ENCODE data around the gene HAUS8.
A peak's percentile ranks its signal among the peaks of the same experiment; 100 is the strongest.
"Not testable (repeated sequence)": the region's sequence is repeated elsewhere in the genome, so short reads cannot be mapped to it uniquely, and the experiment has no call there.

The HAUS8 gene

DNA sequence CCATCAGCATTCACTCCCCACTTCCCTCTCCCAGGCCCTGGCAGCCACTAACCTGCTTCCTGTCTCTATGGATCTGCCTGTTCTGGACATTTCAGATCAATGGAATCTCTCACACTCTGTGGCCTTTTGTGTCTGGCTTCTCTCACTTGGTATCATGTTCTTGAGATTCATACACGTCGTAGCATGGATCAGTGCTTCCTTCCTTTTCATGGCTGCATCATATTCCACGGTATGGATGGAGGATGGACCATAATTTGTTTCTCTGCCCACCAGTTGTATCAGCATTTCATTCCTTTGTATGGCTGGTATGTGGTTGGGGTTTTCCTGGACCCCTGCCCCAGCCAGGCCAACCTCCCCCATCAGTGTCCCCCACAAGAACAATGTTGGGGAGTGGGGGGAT lies 36.5 kb upstream of the HAUS8 start:
- peaks cover 5 to 16% of the 10 kb centered on the region in 2 donors for H3K36me3 ChIP-seq (ENCODE audit: control insufficient read depth in 1 of 2, insufficient read depth in 2 of 2, low read length in 2 of 2)
- H3K27ac ChIP-seq (ENCODE audit: low read length): no peak overlapping the region
- no peaks in the 10 kb centered on the region for H3K9me3 ChIP-seq (ENCODE audit: control insufficient read depth in 1 of 2, low read length in 2 of 2)
- no peaks in the 10 kb centered on the region for H3K27me3 ChIP-seq (ENCODE audit: low read depth, low read length)
- peaks cover 0 to 44% of the 10 kb centered on the region in 2 donors for H3K4me1 ChIP-seq (ENCODE audit: control insufficient read depth in 1 of 2, insufficient read depth in 2 of 2, low read length in 2 of 2)
- H3K4me3 ChIP-seq (ENCODE audit: low read depth in 1 of 2, low read length in 2 of 2): no peak overlapping the region

DNA sequence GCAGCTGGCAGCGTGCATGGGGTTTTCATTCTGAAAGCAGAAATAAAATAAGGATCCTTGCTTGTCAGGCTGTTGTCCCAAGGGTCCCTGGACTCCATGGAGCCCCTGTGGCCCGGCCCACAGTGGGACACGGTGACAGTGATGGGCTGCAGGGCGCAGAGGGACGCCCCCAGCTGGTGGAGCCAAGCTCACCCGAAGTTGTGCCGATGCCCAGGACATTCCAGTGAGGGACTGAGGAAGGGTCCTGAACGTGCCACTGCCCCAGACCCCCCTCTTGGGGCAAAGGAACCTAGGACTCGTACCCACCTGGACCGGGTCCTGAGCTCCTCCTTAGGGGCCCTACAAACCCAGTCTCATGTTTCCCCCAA lies 35.3 kb upstream of the HAUS8 start:
- Histone ChIP-seq H3K4me3 (ENCODE audit: low read depth in 1 of 2, low read length in 2 of 2) (no peak overlapping the region), H3K36me3 (ENCODE audit: control insufficient read depth in 1 of 2, insufficient read depth in 2 of 2, low read length in 2 of 2) (peaks cover 5 to 17% of the 10 kb centered on the region in 2 donors), H3K27ac (ENCODE audit: low read length) (peak overlapping the region; percentile 39), H3K27me3 (ENCODE audit: low read depth, low read length) (no peaks in the 10 kb centered on the region), H3K9me3 (ENCODE audit: control insufficient read depth in 1 of 2, low read length in 2 of 2) (no peaks in the 10 kb centered on the region), H3K4me1 (ENCODE audit: control insufficient read depth in 1 of 2, insufficient read depth in 2 of 2, low read length in 2 of 2) (peaks cover 0 to 44% of the 10 kb centered on the region in 2 donors)

DNA sequence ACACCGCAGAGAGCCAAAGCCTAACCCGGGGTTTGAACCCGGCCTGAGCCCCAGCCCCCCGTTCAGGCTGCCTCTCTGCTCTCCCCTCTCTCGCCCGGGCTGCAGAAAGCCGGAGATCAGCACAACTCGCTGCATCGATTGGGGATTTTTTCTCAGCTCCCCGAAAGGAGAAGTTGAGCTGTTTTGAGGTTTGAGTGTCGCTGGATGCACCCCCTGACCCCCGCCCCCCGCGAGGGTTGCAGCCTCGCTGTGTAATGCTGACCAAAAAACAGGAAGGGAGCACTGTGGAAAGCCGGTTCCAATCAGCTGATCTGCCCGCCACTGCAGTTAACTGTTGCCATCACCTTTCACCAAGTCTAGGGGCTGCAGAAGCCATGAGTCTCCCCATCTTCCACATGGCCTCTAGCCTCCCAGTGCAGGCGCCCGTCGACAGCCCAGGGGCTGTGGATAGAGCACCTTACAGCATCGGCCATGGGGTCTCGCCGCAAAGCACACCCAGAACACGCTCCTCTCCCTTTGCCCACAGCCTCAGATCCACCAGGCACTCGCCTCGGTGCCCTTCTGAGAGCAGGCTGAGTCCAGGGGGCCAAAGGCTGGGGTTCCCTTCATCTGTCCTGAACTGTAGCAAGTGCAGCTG lies 34.8 kb upstream of the HAUS8 start:
- Histone ChIP-seq H3K9me3 (ENCODE audit: control insufficient read depth in 1 of 2, low read length in 2 of 2) (no peaks in the 10 kb centered on the region), H3K4me3 (ENCODE audit: low read depth in 1 of 2, low read length in 2 of 2) (no peak overlapping the region), H3K36me3 (ENCODE audit: control insufficient read depth in 1 of 2, insufficient read depth in 2 of 2, low read length in 2 of 2) (peaks cover 5 to 21% of the 10 kb centered on the region in 2 donors), H3K27ac (ENCODE audit: low read length) (peak overlapping the region; percentile 58), H3K4me1 (ENCODE audit: control insufficient read depth in 1 of 2, insufficient read depth in 2 of 2, low read length in 2 of 2) (peaks cover 0 to 44% of the 10 kb centered on the region in 2 donors), H3K27me3 (ENCODE audit: low read depth, low read length) (no peaks in the 10 kb centered on the region)

DNA sequence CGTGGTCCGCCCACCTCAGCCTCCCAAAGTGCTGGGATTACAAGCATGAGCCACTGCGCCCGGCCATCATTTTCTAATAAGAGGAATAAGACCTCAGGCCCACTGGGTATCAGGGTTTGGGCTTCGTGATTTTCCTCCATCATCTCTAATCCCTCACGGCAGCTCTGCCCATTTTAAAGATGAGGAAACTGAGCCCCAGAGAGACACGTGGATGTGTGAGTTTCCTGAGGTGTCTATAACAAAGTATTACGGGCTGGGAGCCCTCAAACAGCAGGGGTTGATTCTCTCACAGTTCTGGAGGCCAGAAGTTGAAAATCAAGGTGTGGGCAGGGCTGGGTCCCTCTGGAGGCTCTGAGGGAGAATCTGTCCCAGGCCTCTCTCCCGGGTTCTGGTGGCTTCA lies 34.0 kb upstream of the HAUS8 start:
- no peak overlapping the region for H3K4me3 ChIP-seq (ENCODE audit: low read depth in 1 of 2, low read length in 2 of 2)
- peak overlapping the region; percentile 58 for H3K27ac ChIP-seq (ENCODE audit: low read length)
- peaks cover 5 to 21% of the 10 kb centered on the region in 2 donors for H3K36me3 ChIP-seq (ENCODE audit: control insufficient read depth in 1 of 2, insufficient read depth in 2 of 2, low read length in 2 of 2)
- H3K9me3 ChIP-seq (ENCODE audit: control insufficient read depth in 1 of 2, low read length in 2 of 2): no peaks in the 10 kb centered on the region
- peaks cover 0 to 41% of the 10 kb centered on the region in 2 donors for H3K4me1 ChIP-seq (ENCODE audit: control insufficient read depth in 1 of 2, insufficient read depth in 2 of 2, low read length in 2 of 2)
- H3K27me3 ChIP-seq (ENCODE audit: low read depth, low read length): no peaks in the 10 kb centered on the region

DNA sequence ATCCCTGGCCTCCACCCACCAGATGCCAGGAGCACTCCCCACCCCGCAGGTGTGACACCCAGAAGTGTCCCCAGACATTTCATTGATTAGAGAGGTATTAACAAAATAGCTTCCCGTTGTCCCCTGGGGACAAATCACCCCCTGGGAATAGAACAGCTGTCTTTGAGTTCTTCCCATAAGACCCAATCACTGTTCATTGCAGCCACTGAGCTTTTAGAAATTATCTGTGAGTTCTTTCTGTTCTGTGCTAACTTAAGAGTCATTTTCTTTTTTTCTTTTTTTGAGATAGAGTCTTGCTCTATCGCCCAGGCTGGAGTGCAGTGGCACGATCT lies 33.2 kb upstream of the HAUS8 start:
- Histone ChIP-seq H3K4me1 (ENCODE audit: control insufficient read depth in 1 of 2, insufficient read depth in 2 of 2, low read length in 2 of 2) (peaks cover 0 to 32% of the 10 kb centered on the region in 2 donors), H3K27ac (ENCODE audit: low read length) (peak overlapping the region; percentile 76), H3K9me3 (ENCODE audit: control insufficient read depth in 1 of 2, low read length in 2 of 2) (no peaks in the 10 kb centered on the region), H3K36me3 (ENCODE audit: control insufficient read depth in 1 of 2, insufficient read depth in 2 of 2, low read length in 2 of 2) (peaks cover 5 to 22% of the 10 kb centered on the region in 2 donors), H3K4me3 (ENCODE audit: low read depth in 1 of 2, low read length in 2 of 2) (no peak overlapping the region), H3K27me3 (ENCODE audit: low read depth, low read length) (no peaks in the 10 kb centered on the region)

DNA sequence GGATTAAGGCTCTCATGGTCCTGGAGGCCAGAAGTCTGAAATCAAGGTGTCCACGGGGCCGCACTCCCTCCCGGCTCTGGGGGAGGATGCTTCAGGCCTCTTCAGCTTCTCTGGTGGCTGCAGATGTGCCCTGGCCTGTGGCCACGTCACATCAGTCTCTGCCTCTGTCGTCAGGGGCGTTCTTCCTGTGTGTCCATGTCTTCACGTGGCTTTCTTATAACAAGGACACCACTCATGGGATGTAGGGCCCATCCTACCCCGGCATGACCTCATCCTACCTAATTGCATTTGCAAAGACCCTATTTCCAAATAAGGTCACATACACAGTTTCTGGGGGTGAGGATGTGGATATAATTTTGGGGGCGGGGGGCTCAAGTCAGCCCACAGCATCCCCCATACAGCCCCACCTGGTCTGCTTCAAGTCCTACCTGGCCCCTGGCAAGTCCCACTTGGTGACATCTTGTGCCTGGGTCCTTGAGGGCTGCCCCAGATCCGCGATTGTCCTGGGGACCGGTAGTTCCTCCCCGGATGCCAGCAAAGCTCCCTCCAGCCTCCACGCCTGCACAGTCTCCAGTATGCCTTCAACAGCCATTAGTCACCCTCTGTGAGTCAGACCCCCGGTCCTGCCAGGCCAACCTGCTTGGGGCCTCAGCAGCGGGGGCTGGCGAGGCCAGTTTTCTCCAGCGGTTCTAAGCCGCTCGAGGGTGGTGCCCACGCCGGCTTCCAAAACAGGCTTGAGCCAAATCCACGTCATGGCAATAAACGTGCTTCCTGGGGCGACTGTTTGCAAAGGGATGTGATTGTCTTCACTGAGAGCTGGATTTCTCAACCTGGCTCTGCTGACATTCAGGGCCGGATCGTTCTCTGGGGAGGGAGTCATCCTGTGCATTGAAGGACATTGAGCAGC lies 32.5 kb upstream of the HAUS8 start:
- Histone ChIP-seq H3K27me3 (ENCODE audit: low read depth, low read length) (no peaks in the 10 kb centered on the region), H3K9me3 (ENCODE audit: control insufficient read depth in 1 of 2, low read length in 2 of 2) (no peaks in the 10 kb centered on the region), H3K4me1 (ENCODE audit: control insufficient read depth in 1 of 2, insufficient read depth in 2 of 2, low read length in 2 of 2) (peaks cover 0 to 27% of the 10 kb centered on the region in 2 donors), H3K4me3 (ENCODE audit: low read depth in 1 of 2, low read length in 2 of 2) (peak overlapping the region in 1 of 2 donors; percentile 33), H3K27ac (ENCODE audit: low read length) (peak overlapping the region; percentile 76), H3K36me3 (ENCODE audit: control insufficient read depth in 1 of 2, insufficient read depth in 2 of 2, low read length in 2 of 2) (peaks cover 10 to 28% of the 10 kb centered on the region in 2 donors)

DNA sequence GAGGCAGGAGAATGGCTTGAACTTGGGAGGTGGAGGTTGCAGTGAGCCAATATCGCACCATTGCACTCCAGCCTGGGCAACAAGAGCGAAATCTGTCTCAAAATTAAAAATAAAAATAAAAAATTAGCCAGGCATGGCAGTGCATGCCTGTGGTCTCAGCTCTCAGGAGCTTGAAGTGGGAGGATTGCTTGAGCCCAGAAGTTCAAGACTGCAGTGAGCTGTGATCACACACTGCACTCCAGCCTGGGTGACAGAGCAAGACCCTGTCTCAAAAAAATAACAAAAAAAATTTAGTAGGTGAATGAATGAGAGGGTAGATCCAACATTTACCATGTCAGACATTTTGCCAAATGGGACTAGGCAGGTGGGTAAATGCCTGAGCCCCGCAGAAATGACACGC lies 31.7 kb upstream of the HAUS8 start:
- H3K27me3 ChIP-seq (ENCODE audit: low read depth, low read length); H3K4me3 ChIP-seq (ENCODE audit: low read depth in 1 of 2, low read length in 2 of 2); H3K9me3 ChIP-seq (ENCODE audit: control insufficient read depth in 1 of 2, low read length in 2 of 2): not testable (repeated sequence)
- Histone ChIP-seq H3K27ac (ENCODE audit: low read length) (peak overlapping the region; percentile 76), H3K4me1 (ENCODE audit: control insufficient read depth in 1 of 2, insufficient read depth in 2 of 2, low read length in 2 of 2) (peaks cover 0 to 23% of the 10 kb centered on the region in 2 donors), H3K36me3 (ENCODE audit: control insufficient read depth in 1 of 2, insufficient read depth in 2 of 2, low read length in 2 of 2) (peaks cover 15 to 35% of the 10 kb centered on the region in 2 donors)

DNA sequence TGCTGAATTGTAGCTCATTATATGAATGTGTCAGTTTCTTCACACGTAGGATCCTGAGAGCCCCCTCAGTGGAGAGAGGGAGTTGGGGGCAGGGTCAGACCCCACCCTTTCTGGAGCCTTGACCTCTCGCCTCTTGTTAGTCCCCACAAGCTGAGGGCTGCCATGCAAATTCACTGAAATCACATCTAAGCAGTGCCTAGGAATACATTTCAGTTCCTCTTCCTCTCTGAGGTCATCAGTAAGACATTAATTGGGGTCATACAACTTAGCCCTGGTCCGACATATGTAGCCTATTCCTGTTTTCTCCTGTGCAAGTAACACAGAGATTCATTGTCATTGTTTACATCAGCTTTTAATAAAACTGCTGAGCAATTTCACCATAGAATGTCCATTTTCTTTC lies 30.3 kb upstream of the HAUS8 start:
- Histone ChIP-seq H3K9me3 (ENCODE audit: control insufficient read depth in 1 of 2, low read length in 2 of 2) (no peaks in the 10 kb centered on the region), H3K4me1 (ENCODE audit: control insufficient read depth in 1 of 2, insufficient read depth in 2 of 2, low read length in 2 of 2) (peaks cover 0 to 17% of the 10 kb centered on the region in 2 donors), H3K27me3 (ENCODE audit: low read depth, low read length) (no peaks in the 10 kb centered on the region), H3K36me3 (ENCODE audit: control insufficient read depth in 1 of 2, insufficient read depth in 2 of 2, low read length in 2 of 2) (peaks cover 14 to 29% of the 10 kb centered on the region in 2 donors), H3K4me3 (ENCODE audit: low read depth in 1 of 2, low read length in 2 of 2) (no peak overlapping the region), H3K27ac (ENCODE audit: low read length) (no peak overlapping the region)

DNA sequence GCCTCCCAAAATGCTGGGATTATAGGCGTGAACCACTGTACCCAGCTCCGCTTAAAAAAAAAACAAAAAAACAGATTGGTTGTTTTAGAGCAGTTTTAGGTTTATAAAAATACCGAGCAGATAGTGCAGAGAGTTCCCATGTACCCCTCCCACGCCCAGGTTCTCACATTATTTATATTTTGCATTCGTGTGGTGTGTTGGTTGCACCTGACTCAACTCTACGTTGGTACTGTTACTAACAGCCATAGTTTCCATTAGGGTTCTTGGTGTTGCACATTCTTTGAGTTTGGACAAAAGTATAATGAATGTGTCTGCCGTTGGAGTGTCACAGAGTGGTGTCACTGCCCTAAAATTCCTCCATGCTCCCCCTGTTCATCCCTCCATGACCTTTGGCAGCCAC lies 29.4 kb upstream of the HAUS8 start:
- Histone ChIP-seq H3K4me1 (ENCODE audit: control insufficient read depth in 1 of 2, insufficient read depth in 2 of 2, low read length in 2 of 2) (peaks cover 0 to 17% of the 10 kb centered on the region in 2 donors), H3K27ac (ENCODE audit: low read length) (no peak overlapping the region), H3K4me3 (ENCODE audit: low read depth in 1 of 2, low read length in 2 of 2) (no peak overlapping the region), H3K36me3 (ENCODE audit: control insufficient read depth in 1 of 2, insufficient read depth in 2 of 2, low read length in 2 of 2) (peaks cover 14 to 23% of the 10 kb centered on the region in 2 donors), H3K27me3 (ENCODE audit: low read depth, low read length) (no peaks in the 10 kb centered on the region), H3K9me3 (ENCODE audit: control insufficient read depth in 1 of 2, low read length in 2 of 2) (no peaks in the 10 kb centered on the region)

DNA sequence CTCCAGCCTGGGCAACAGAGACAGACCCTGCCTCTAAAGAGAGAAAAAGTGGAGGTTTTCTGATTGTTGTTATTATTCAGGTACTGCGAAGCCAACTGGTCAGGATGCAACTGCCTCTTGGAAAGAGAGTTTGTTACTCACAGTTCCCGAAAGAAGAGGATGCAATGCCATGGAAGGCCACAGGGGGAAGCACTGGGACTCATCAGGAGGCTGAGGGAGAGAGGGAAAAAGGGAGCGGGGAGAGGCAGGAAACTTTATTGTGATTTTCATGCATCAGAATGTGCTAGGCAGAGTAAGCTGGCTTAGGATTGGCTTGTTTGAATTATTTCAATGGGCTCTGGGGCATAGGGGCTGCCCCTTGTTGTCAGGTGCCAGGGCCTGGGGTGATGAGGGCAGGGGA lies 27.9 kb upstream of the HAUS8 start:
- Histone ChIP-seq H3K36me3 (ENCODE audit: control insufficient read depth in 1 of 2, insufficient read depth in 2 of 2, low read length in 2 of 2) (peaks cover 14 to 23% of the 10 kb centered on the region in 2 donors), H3K27ac (ENCODE audit: low read length) (no peak overlapping the region), H3K4me3 (ENCODE audit: low read depth in 1 of 2, low read length in 2 of 2) (no peak overlapping the region), H3K9me3 (ENCODE audit: control insufficient read depth in 1 of 2, low read length in 2 of 2) (no peaks in the 10 kb centered on the region), H3K27me3 (ENCODE audit: low read depth, low read length) (no peaks in the 10 kb centered on the region), H3K4me1 (ENCODE audit: control insufficient read depth in 1 of 2, insufficient read depth in 2 of 2, low read length in 2 of 2) (peaks cover 0 to 12% of the 10 kb centered on the region in 2 donors)

DNA sequence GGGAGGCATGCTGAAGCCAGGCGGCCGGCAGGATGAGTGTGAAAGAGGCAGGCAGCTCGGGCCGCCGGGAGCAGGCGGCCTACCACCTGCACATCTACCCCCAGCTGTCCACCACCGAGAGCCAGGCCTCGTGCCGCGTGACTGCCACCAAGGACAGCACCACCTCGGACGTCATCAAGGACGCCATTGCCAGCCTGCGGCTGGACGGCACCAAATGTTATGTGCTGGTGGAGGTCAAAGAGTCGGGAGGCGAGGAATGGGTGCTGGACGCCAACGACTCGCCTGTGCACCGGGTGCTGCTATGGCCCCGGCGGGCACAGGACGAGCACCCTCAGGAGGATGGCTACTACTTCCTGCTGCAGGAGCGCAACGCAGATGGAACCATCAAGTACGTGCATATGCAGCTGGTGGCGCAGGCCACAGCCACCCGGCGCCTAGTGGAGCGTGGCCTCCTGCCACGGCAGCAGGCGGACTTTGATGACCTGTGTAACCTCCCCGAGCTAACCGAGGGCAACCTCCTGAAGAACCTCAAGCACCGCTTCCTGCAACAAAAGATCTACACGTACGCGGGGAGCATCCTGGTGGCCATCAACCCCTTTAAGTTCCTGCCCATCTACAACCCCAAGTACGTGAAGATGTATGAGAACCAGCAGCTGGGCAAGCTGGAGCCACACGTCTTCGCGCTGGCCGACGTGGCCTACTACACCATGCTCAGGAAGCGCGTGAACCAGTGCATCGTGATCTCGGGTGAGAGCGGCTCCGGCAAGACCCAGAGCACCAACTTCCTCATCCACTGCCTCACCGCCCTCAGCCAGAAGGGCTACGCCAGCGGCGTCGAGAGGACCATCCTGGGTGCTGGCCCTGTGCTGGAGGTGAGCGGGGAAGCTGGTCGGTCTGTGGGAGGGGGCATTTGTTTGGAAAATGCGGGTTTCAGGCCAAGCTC lies 26.7 kb upstream of the HAUS8 start:
- no peak overlapping the region for H3K4me3 ChIP-seq (ENCODE audit: low read depth in 1 of 2, low read length in 2 of 2)
- H3K4me1 ChIP-seq (ENCODE audit: control insufficient read depth in 1 of 2, insufficient read depth in 2 of 2, low read length in 2 of 2): peaks cover 0 to 4% of the 10 kb centered on the region in 2 donors
- no peaks in the 10 kb centered on the region for H3K27me3 ChIP-seq (ENCODE audit: low read depth, low read length)
- H3K27ac ChIP-seq (ENCODE audit: low read length): no peak overlapping the region
- H3K36me3 ChIP-seq (ENCODE audit: control insufficient read depth in 1 of 2, insufficient read depth in 2 of 2, low read length in 2 of 2): peaks cover 14 to 23% of the 10 kb centered on the region in 2 donors
- no peaks in the 10 kb centered on the region for H3K9me3 ChIP-seq (ENCODE audit: control insufficient read depth in 1 of 2, low read length in 2 of 2)

Measured in muscle layer of duodenum (tissue), 2 donors.